Measurements from ENCODE around the gene LMAN2L. TPM values are rescaled to one million over a fixed set of nuclear protein-coding genes. Genes with fewer than 3 reads are reported as not detected.

Gene LMAN2L
- polyA plus RNA-seq, 1 of the 3 experiments (the other 2 are of a cell fraction), result 17.7 TPM

GRCh38 chr2:96681540-96681939, 58.3 kb downstream of the LMAN2L start:
- ChIA-PET POLR2A (no interaction called here), CTCF (interaction anchor here (0.8 kb wide), 1 partner anchor 13 kb away, joined by 3 read pairs; no protein-coding TSS in a partner anchor)
- H3K9me3 ChIP-seq, result no peaks in the 10 kb centered on the region
- H3K4me3 ChIP-seq (ENCODE audit: low read depth in 2 of 2, low read length in 1 of 2), result no peak overlapping the region
- H3K4me1 ChIP-seq (ENCODE audit: control insufficient read depth in 1 of 2, insufficient read depth in 2 of 2, low read depth in 1 of 2, low read length in 1 of 2), result peaks cover 0 to 17% of the 10 kb centered on the region in 2 experiments; a peak in 1 of 4 replicates
- no peak overlapping the region for H3K4me2 ChIP-seq
- no peak overlapping the region for H3K9ac ChIP-seq
- DNase-seq, result no peak
- TF ChIP-seq RXRA (IDR thresholded peaks at IDR 0.05; ENCODE audit: borderline replicate concordance, low read depth), result no peak
- TF ChIP-seq TAF1 (IDR thresholded peaks at IDR 0.05; ENCODE audit: borderline replicate concordance, low read depth, low read length), result no peak
- no peak for TF ChIP-seq RAD21 (IDR thresholded peaks at IDR 0.05; ENCODE audit: low read length)
- no peak for TF ChIP-seq CHD2 (IDR thresholded peaks at IDR 0.05; ENCODE audit: low read length, partially characterized antibody)
- no peak for TF ChIP-seq GABPA (IDR thresholded peaks at IDR 0.05; ENCODE audit: low read depth)
- no peak overlapping the region for H3K27ac ChIP-seq (ENCODE audit: low read depth in 2 of 2, low read length in 1 of 2)
- H2AFZ ChIP-seq (ENCODE audit: low read depth), result no peak overlapping the region
- no peaks in the 10 kb centered on the region; the same call in 1 of the 2 replicates for H3K27me3 ChIP-seq (ENCODE audit: insufficient read depth)
- H3K79me2 ChIP-seq (ENCODE audit: insufficient read depth), result no peaks in the 10 kb centered on the region
- no peaks in the 10 kb centered on the region for H3K9me2 ChIP-seq
- no peaks in the 10 kb centered on the region for H4K20me1 ChIP-seq (ENCODE audit: insufficient read depth)
- no peaks in the 10 kb centered on the region for H3K36me3 ChIP-seq (replicated peaks in 1 of 2; ENCODE audit: control insufficient read depth in 1 of 2, insufficient read depth in 2 of 2, low read length in 1 of 2)
- no peaks in the 10 kb centered on the region for H3F3A ChIP-seq (replicated peaks; ENCODE audit: insufficient read depth)
- 85% methylated on average over 4 of the region's 4 CpGs for WGBS (ENCODE audit: low lambda C conversion rate)

DNA sequence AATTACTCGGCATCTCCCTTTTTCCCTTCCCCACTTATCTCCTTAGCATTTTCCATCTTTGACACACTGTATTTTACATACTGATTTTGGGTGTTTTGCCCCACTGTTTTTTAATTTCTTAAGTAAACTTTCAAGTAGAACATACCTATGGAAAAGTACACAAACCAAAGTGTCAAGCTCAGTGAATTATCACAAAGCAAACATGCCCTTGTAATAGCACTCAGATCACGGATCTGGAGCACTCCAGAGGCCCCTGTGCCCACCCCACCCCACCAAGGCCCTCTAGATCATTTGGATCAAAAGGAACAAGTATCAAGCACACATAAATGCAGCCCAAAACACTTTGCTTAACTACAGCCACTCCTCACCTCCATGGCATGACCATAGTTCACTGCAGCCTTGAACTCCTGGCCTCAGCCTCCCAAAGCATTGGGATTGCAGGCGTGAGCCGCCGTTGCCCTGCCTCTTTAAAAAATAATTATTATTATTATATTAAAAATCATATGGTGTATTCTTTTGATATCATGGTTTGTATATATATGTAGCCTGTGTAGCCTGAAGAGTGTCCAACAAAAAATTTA, 59.2 kb downstream of the LMAN2L start:
- Histone ChIP-seq H3K4me1 (ENCODE audit: control insufficient read depth in 1 of 2, insufficient read depth in 2 of 2, low read depth in 1 of 2, low read length in 1 of 2) (peaks cover 0 to 10% of the 10 kb centered on the region in 2 experiments; a peak in 1 of 4 replicates), H3K9me3 (no peaks in the 10 kb centered on the region), H3K79me2 (ENCODE audit: insufficient read depth) (no peaks in the 10 kb centered on the region), H3K4me3 (ENCODE audit: low read depth in 2 of 2, low read length in 1 of 2) (no peak overlapping the region), H3F3A (replicated peaks; ENCODE audit: insufficient read depth) (no peaks in the 10 kb centered on the region), H3K27ac (ENCODE audit: low read depth in 2 of 2, low read length in 1 of 2) (no peak overlapping the region), H3K36me3 (replicated peaks in 1 of 2; ENCODE audit: control insufficient read depth in 1 of 2, insufficient read depth in 2 of 2, low read length in 1 of 2) (no peaks in the 10 kb centered on the region), H3K27me3 (ENCODE audit: insufficient read depth) (no peaks in the 10 kb centered on the region; the same call in 1 of the 2 replicates), H2AFZ (ENCODE audit: low read depth) (no peak overlapping the region), H3K9ac (no peak overlapping the region), H4K20me1 (ENCODE audit: insufficient read depth) (no peaks in the 10 kb centered on the region), H3K4me2 (no peak overlapping the region), H3K9me2 (no peaks in the 10 kb centered on the region)
- WGBS (ENCODE audit: low lambda C conversion rate), result 76% methylated on average over 5 of the region's 5 CpGs
- no peak for DNase-seq
- ChIA-PET POLR2A (no interaction called here), CTCF (no interaction called here)
- no peak for TF ChIP-seq MEF2A (IDR thresholded peaks at IDR 0.05; ENCODE audit: borderline replicate concordance, low read depth)
- TF ChIP-seq, protein P1, sequence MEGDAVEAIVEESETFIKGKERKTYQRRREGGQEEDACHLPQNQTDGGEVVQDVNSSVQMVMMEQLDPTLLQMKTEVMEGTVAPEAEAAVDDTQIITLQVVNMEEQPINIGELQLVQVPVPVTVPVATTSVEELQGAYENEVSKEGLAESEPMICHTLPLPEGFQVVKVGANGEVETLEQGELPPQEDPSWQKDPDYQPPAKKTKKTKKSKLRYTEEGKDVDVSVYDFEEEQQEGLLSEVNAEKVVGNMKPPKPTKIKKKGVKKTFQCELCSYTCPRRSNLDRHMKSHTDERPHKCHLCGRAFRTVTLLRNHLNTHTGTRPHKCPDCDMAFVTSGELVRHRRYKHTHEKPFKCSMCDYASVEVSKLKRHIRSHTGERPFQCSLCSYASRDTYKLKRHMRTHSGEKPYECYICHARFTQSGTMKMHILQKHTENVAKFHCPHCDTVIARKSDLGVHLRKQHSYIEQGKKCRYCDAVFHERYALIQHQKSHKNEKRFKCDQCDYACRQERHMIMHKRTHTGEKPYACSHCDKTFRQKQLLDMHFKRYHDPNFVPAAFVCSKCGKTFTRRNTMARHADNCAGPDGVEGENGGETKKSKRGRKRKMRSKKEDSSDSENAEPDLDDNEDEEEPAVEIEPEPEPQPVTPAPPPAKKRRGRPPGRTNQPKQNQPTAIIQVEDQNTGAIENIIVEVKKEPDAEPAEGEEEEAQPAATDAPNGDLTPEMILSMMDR (IDR thresholded peaks at IDR 0.05), result no peak
- no peak for TF ChIP-seq JUND (IDR thresholded peaks at IDR 0.05)
- TF ChIP-seq TEAD4 (IDR thresholded peaks at IDR 0.05; ENCODE audit: borderline replicate concordance, insufficient read depth), result no peak
- no peak for TF ChIP-seq SIN3A (IDR thresholded peaks at IDR 0.05; ENCODE audit: borderline replicate concordance, low read depth, low read length)
- TF ChIP-seq ZBTB33 (IDR thresholded peaks at IDR 0.05; ENCODE audit: borderline replicate concordance, low read depth), result no peak
- no peak for TF ChIP-seq ELF1 (IDR thresholded peaks at IDR 0.05)
- TF ChIP-seq TAF1 (IDR thresholded peaks at IDR 0.05; ENCODE audit: borderline replicate concordance, low read depth, low read length), result no peak
- no peak for TF ChIP-seq MXI1 (IDR thresholded peaks at IDR 0.05; ENCODE audit: low read depth, low read length)
- TF ChIP-seq GATA2 (CRISPR knock-in tag; IDR thresholded peaks at IDR 0.05), result no peak
